ENCODE results near the gene MYO3B.

- TF ChIP-seq CTCF (IDR thresholded peaks at IDR 0.05; ENCODE audit: low read depth, low read length) (no peak), EZH2phosphoT487 (IDR thresholded peaks at IDR 0.05; ENCODE audit: low read depth) (no peak)
These were observed 268.1 kb downstream of the MYO3B start for GRCh38 chr2:170446078-170446477.
